ENCODE measurements around the gene TAC3.
"Not testable (repeated sequence)": the region's sequence is repeated elsewhere in the genome, so short reads cannot be mapped to it uniquely, and the experiment has no call there.

Gene TAC3

GRCh38 chr12:56990648-56991318, 25.5 kb downstream of the TAC3 start:
- Histone ChIP-seq H3K9ac (ENCODE audit: low read depth, low read length) (no peak overlapping the region), H3K4me1 (ENCODE audit: insufficient read depth, low read length) (peaks cover 24% of the 10 kb centered on the region), H3K9me3 (ENCODE audit: control insufficient read depth, insufficient read depth, low read length) (no peaks in the 10 kb centered on the region), H3K36me3 (ENCODE audit: insufficient read depth, low read length) (no peaks in the 10 kb centered on the region)

- peaks cover 24% of the 10 kb centered on the region for H3K4me1 ChIP-seq (ENCODE audit: insufficient read depth, low read length)
- no peak overlapping the region for H3K9ac ChIP-seq (ENCODE audit: low read depth, low read length)
- no peaks in the 10 kb centered on the region for H3K9me3 ChIP-seq (ENCODE audit: control insufficient read depth, insufficient read depth, low read length)
- H3K36me3 ChIP-seq (ENCODE audit: insufficient read depth, low read length), result no peaks in the 10 kb centered on the region
Measured at GRCh38 chr12:56989861-56990610, 26.3 kb downstream of the TAC3 start.

- no peaks in the 10 kb centered on the region for H3K36me3 ChIP-seq (ENCODE audit: insufficient read depth, low read length)
- peaks cover 24% of the 10 kb centered on the region for H3K4me1 ChIP-seq (ENCODE audit: insufficient read depth, low read length)
- H3K9me3 ChIP-seq (ENCODE audit: control insufficient read depth, insufficient read depth, low read length), result no peaks in the 10 kb centered on the region
- no peak overlapping the region for H3K9ac ChIP-seq (ENCODE audit: low read depth, low read length)
Measured at GRCh38 chr12:56988207-56988739, 28.1 kb downstream of the TAC3 start.

- H3K36me3 ChIP-seq (ENCODE audit: insufficient read depth, low read length), result no peaks in the 10 kb centered on the region
- H3K4me1 ChIP-seq (ENCODE audit: insufficient read depth, low read length), result peaks cover 24% of the 10 kb centered on the region
- H3K9me3 ChIP-seq (ENCODE audit: control insufficient read depth, insufficient read depth, low read length), result no peaks in the 10 kb centered on the region
- H3K9ac ChIP-seq (ENCODE audit: low read depth, low read length), result no peak overlapping the region
Measured at GRCh38 chr12:56987551-56988053, 28.7 kb downstream of the TAC3 start.

- Histone ChIP-seq H3K36me3 (ENCODE audit: insufficient read depth, low read length) (no peaks in the 10 kb centered on the region), H3K4me1 (ENCODE audit: insufficient read depth, low read length) (peaks cover 24% of the 10 kb centered on the region), H3K9me3 (ENCODE audit: control insufficient read depth, insufficient read depth, low read length) (no peaks in the 10 kb centered on the region), H3K9ac (ENCODE audit: low read depth, low read length) (no peak overlapping the region)
Measured at GRCh38 chr12:56987011-56987410, 29.3 kb downstream of the TAC3 start.

GRCh38 chr12:56985714-56986113, 30.6 kb downstream of the TAC3 start:
- H3K4me1 ChIP-seq (ENCODE audit: insufficient read depth, low read length), result peaks cover 15% of the 10 kb centered on the region; the same call in 1 of the 2 replicates
- not testable (repeated sequence) for H3K36me3 ChIP-seq (ENCODE audit: insufficient read depth, low read length); H3K9me3 ChIP-seq (ENCODE audit: control insufficient read depth, insufficient read depth, low read length); H3K9ac ChIP-seq (ENCODE audit: low read depth, low read length)

- no peaks in the 10 kb centered on the region for H3K9me3 ChIP-seq (ENCODE audit: control insufficient read depth, insufficient read depth, low read length)
- H3K4me1 ChIP-seq (ENCODE audit: insufficient read depth, low read length), result peaks cover 13% of the 10 kb centered on the region; the same call in 1 of the 2 replicates
- no peak overlapping the region for H3K9ac ChIP-seq (ENCODE audit: low read depth, low read length)
- no peaks in the 10 kb centered on the region for H3K36me3 ChIP-seq (ENCODE audit: insufficient read depth, low read length)
Measured at GRCh38 chr12:56983386-56983785, 32.9 kb downstream of the TAC3 start.

- not testable (repeated sequence) for H3K4me1 ChIP-seq (ENCODE audit: insufficient read depth, low read length); H3K9ac ChIP-seq (ENCODE audit: low read depth, low read length); H3K9me3 ChIP-seq (ENCODE audit: control insufficient read depth, insufficient read depth, low read length); H3K36me3 ChIP-seq (ENCODE audit: insufficient read depth, low read length)
Measured at GRCh38 chr12:56982578-56983236, 33.6 kb downstream of the TAC3 start.

- H3K9ac ChIP-seq (ENCODE audit: low read depth, low read length), result no peak overlapping the region
- no peaks in the 10 kb centered on the region for H3K9me3 ChIP-seq (ENCODE audit: control insufficient read depth, insufficient read depth, low read length)
- 0 out of 2 replicates have a peak, but pooled peaks cover 2% of the 10 kb centered on the region for H3K4me1 ChIP-seq (ENCODE audit: insufficient read depth, low read length)
- no peaks in the 10 kb centered on the region for H3K36me3 ChIP-seq (ENCODE audit: insufficient read depth, low read length)
Measured at GRCh38 chr12:56980941-56981530, 35.3 kb downstream of the TAC3 start.

- Histone ChIP-seq H3K36me3 (ENCODE audit: insufficient read depth, low read length) (no peaks in the 10 kb centered on the region), H3K9ac (ENCODE audit: low read depth, low read length) (no peak overlapping the region), H3K4me1 (ENCODE audit: insufficient read depth, low read length) (no peaks in the 10 kb centered on the region), H3K9me3 (ENCODE audit: control insufficient read depth, insufficient read depth, low read length) (no peaks in the 10 kb centered on the region)
Measured at GRCh38 chr12:56980268-56980667, 36.1 kb downstream of the TAC3 start.

GRCh38 chr12:56979628-56980027, 36.7 kb downstream of the TAC3 start:
- H3K36me3 ChIP-seq (ENCODE audit: insufficient read depth, low read length), result no peaks in the 10 kb centered on the region
- no peaks in the 10 kb centered on the region for H3K9me3 ChIP-seq (ENCODE audit: control insufficient read depth, insufficient read depth, low read length)
- no peaks in the 10 kb centered on the region for H3K4me1 ChIP-seq (ENCODE audit: insufficient read depth, low read length)
- no peak overlapping the region for H3K9ac ChIP-seq (ENCODE audit: low read depth, low read length)

- Histone ChIP-seq H3K9me3 (ENCODE audit: control insufficient read depth, insufficient read depth, low read length) (no peaks in the 10 kb centered on the region), H3K9ac (ENCODE audit: low read depth, low read length) (no peak overlapping the region), H3K4me1 (ENCODE audit: insufficient read depth, low read length) (no peaks in the 10 kb centered on the region), H3K36me3 (ENCODE audit: insufficient read depth, low read length) (no peaks in the 10 kb centered on the region)
Measured at GRCh38 chr12:56978397-56979138, 37.8 kb downstream of the TAC3 start.

- H3K9me3 ChIP-seq (ENCODE audit: control insufficient read depth, insufficient read depth, low read length); H3K9ac ChIP-seq (ENCODE audit: low read depth, low read length); H3K4me1 ChIP-seq (ENCODE audit: insufficient read depth, low read length); H3K36me3 ChIP-seq (ENCODE audit: insufficient read depth, low read length): not testable (repeated sequence)
Measured at GRCh38 chr12:56977361-56977760, 39.0 kb downstream of the TAC3 start.

- H3K36me3 ChIP-seq (ENCODE audit: insufficient read depth, low read length); H3K9me3 ChIP-seq (ENCODE audit: control insufficient read depth, insufficient read depth, low read length); H3K9ac ChIP-seq (ENCODE audit: low read depth, low read length); H3K4me1 ChIP-seq (ENCODE audit: insufficient read depth, low read length): not testable (repeated sequence)
Measured at GRCh38 chr12:56974224-56974623, 42.1 kb downstream of the TAC3 start.
